ENCODE results near the gene CLIC5.

CLIC5 gene

GRCh38 chr6:46010270-46010669 lies 5.4 kb downstream of the CLIC5 start:
- Histone ChIP-seq H3K4me2 (ENCODE audit: low read length) (no peak overlapping the region), H3K9me2 (ENCODE audit: low read depth, low read length) (no peaks in the 10 kb centered on the region), H3K27me3 (ENCODE audit: insufficient read depth, low read length) (no peaks in the 10 kb centered on the region)

GRCh38 chr6:46002264-46002663 lies 13.4 kb downstream of the CLIC5 start:
- no peak overlapping the region for H3K4me2 ChIP-seq (ENCODE audit: low read length)
- H3F3A ChIP-seq (ENCODE audit: insufficient read depth, low read length): no peaks in the 10 kb centered on the region
- H3K27me3 ChIP-seq (ENCODE audit: insufficient read depth, low read length): no peaks in the 10 kb centered on the region
- H3K36me3 ChIP-seq (ENCODE audit: insufficient read depth, low read length): no peaks in the 10 kb centered on the region
- no peak overlapping the region for H3K9ac ChIP-seq (ENCODE audit: low read length)
- H3K27ac ChIP-seq (ENCODE audit: low read depth, low read length, poor library complexity, severe bottlenecking): no peak overlapping the region
- no peaks in the 10 kb centered on the region for H3K9me3 ChIP-seq (ENCODE audit: low read length)
- no peaks in the 10 kb centered on the region for H3K79me2 ChIP-seq (ENCODE audit: insufficient read depth, low read length)
- TF ChIP-seq, protein P1, sequence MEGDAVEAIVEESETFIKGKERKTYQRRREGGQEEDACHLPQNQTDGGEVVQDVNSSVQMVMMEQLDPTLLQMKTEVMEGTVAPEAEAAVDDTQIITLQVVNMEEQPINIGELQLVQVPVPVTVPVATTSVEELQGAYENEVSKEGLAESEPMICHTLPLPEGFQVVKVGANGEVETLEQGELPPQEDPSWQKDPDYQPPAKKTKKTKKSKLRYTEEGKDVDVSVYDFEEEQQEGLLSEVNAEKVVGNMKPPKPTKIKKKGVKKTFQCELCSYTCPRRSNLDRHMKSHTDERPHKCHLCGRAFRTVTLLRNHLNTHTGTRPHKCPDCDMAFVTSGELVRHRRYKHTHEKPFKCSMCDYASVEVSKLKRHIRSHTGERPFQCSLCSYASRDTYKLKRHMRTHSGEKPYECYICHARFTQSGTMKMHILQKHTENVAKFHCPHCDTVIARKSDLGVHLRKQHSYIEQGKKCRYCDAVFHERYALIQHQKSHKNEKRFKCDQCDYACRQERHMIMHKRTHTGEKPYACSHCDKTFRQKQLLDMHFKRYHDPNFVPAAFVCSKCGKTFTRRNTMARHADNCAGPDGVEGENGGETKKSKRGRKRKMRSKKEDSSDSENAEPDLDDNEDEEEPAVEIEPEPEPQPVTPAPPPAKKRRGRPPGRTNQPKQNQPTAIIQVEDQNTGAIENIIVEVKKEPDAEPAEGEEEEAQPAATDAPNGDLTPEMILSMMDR (IDR thresholded peaks at IDR 0.05; ENCODE audit: low read length): no peak
- TF ChIP-seq EZH2 (IDR thresholded peaks at IDR 0.05; ENCODE audit: borderline replicate concordance, low read length): no peak
- no peaks in the 10 kb centered on the region for H4K20me1 ChIP-seq (ENCODE audit: insufficient read depth, low read length)
- H3K9me2 ChIP-seq (ENCODE audit: low read depth, low read length): no peaks in the 10 kb centered on the region
- H2AFZ ChIP-seq (ENCODE audit: low read length): no peak overlapping the region
- no peaks in the 10 kb centered on the region for H3K4me1 ChIP-seq (ENCODE audit: insufficient read depth, low read length, severe bottlenecking)
- no peak overlapping the region for H3K4me3 ChIP-seq (ENCODE audit: low read depth, low read length, poor library complexity, severe bottlenecking)

More at GRCh38 chr6:46010270-46010669, 5.4 kb downstream of the CLIC5 start:
- TF ChIP-seq, protein P1 (IDR thresholded peaks at IDR 0.05; ENCODE audit: low read length): no peak
- TF ChIP-seq EZH2 (IDR thresholded peaks at IDR 0.05; ENCODE audit: borderline replicate concordance, low read length): no peak
- H3K4me1 ChIP-seq (ENCODE audit: insufficient read depth, low read length, severe bottlenecking): no peaks in the 10 kb centered on the region
- no peaks in the 10 kb centered on the region for H3K9me3 ChIP-seq (ENCODE audit: low read length)
- H3K4me3 ChIP-seq (ENCODE audit: low read depth, low read length, poor library complexity, severe bottlenecking): no peak overlapping the region
- H2AFZ ChIP-seq (ENCODE audit: low read length): no peak overlapping the region
- no peak overlapping the region for H3K9ac ChIP-seq (ENCODE audit: low read length)
- no peak overlapping the region for H3K27ac ChIP-seq (ENCODE audit: low read depth, low read length, poor library complexity, severe bottlenecking)
- no peaks in the 10 kb centered on the region for H3F3A ChIP-seq (ENCODE audit: insufficient read depth, low read length)
- no peaks in the 10 kb centered on the region for H4K20me1 ChIP-seq (ENCODE audit: insufficient read depth, low read length)
- no peaks in the 10 kb centered on the region for H3K36me3 ChIP-seq (ENCODE audit: insufficient read depth, low read length)
- no peaks in the 10 kb centered on the region for H3K79me2 ChIP-seq (ENCODE audit: insufficient read depth, low read length)

DNA sequence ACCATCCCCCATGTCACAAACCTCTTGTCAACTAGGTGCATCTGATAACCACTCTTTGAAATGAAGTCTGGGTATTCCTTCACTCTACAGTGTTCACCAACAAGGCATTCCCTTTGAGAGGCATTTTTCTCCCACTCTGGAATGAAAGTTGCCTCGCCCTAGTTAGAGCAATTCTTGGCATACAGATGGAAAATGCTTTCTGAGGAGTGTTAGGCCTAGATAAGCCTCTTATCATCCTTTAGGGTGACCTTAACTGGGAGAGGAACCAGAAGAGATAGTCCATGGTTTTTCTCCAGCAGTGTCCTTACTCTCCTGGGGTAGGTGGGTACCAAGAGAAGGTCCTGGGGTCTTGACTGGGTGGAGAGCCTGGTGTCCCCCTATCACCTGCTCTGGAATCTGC lies 14.8 kb downstream of the CLIC5 start:
- Histone ChIP-seq H3K9me2 (ENCODE audit: low read depth, low read length) (no peaks in the 10 kb centered on the region), H3K27me3 (ENCODE audit: insufficient read depth, low read length) (no peaks in the 10 kb centered on the region), H3K27ac (ENCODE audit: low read depth, low read length, poor library complexity, severe bottlenecking) (no peak overlapping the region), H3K4me2 (ENCODE audit: low read length) (no peak overlapping the region), H3F3A (ENCODE audit: insufficient read depth, low read length) (no peaks in the 10 kb centered on the region), H4K20me1 (ENCODE audit: insufficient read depth, low read length) (no peaks in the 10 kb centered on the region), H3K79me2 (ENCODE audit: insufficient read depth, low read length) (no peaks in the 10 kb centered on the region), H2AFZ (ENCODE audit: low read length) (no peak overlapping the region), H3K4me3 (ENCODE audit: low read depth, low read length, poor library complexity, severe bottlenecking) (no peak overlapping the region), H3K9ac (ENCODE audit: low read length) (no peak overlapping the region), H3K9me3 (ENCODE audit: low read length) (no peaks in the 10 kb centered on the region), H3K4me1 (ENCODE audit: insufficient read depth, low read length, severe bottlenecking) (no peaks in the 10 kb centered on the region), H3K36me3 (ENCODE audit: insufficient read depth, low read length) (no peaks in the 10 kb centered on the region)
- no peak for TF ChIP-seq EZH2 (IDR thresholded peaks at IDR 0.05; ENCODE audit: borderline replicate concordance, low read length)
- TF ChIP-seq, protein P1 (IDR thresholded peaks at IDR 0.05; ENCODE audit: low read length): no peak
